ENCODE measurements around the gene TGFBR2.

TGFBR2 gene

GRCh38 chr3:30631243-30631904 is 25.0 kb downstream of the TGFBR2 start:
- DNase-seq (ENCODE audit: low read depth): peak; percentile 58
- H3K4me3 ChIP-seq (ENCODE audit: low read length): no peak overlapping the region
- TF ChIP-seq CTCF (conservative IDR thresholded peaks at IDR 0.05; ENCODE audit: low read depth, low read length): no peak

GRCh38 chr3:30632065-30632464 is 25.7 kb downstream of the TGFBR2 start:
- no peak overlapping the region for H3K4me3 ChIP-seq (ENCODE audit: low read length)
- no peak for DNase-seq (ENCODE audit: low read depth)
- no peak for TF ChIP-seq CTCF (conservative IDR thresholded peaks at IDR 0.05; ENCODE audit: low read depth, low read length)

GRCh38 chr3:30632521-30632920 is 26.1 kb downstream of the TGFBR2 start:
- no peak overlapping the region for H3K4me3 ChIP-seq (ENCODE audit: low read length)
- no peak for DNase-seq (ENCODE audit: low read depth)
- TF ChIP-seq CTCF (conservative IDR thresholded peaks at IDR 0.05; ENCODE audit: low read depth, low read length): no peak

- TF ChIP-seq CTCF (conservative IDR thresholded peaks at IDR 0.05; ENCODE audit: low read depth, low read length): no peak
- no peak for DNase-seq (ENCODE audit: low read depth)
- H3K4me3 ChIP-seq (ENCODE audit: low read length): no peak overlapping the region
These were observed 27.3 kb downstream of the TGFBR2 start for GRCh38 chr3:30633718-30634117.

GRCh38 chr3:30634761-30635735 is 28.6 kb downstream of the TGFBR2 start:
- H3K4me3 ChIP-seq (ENCODE audit: low read length): no peak overlapping the region
- no peak for DNase-seq (ENCODE audit: low read depth)

More at GRCh38 chr3:30634761-30635735, 28.6 kb downstream of the TGFBR2 start:
- TF ChIP-seq CTCF (conservative IDR thresholded peaks at IDR 0.05; ENCODE audit: low read depth, low read length): no peak

Measured in retinal pigment epithelial cell (primary cell).